MCF 10A (cell line): ENCODE measurements around the gene NPPC. TPM values are rescaled to one million over a fixed set of nuclear protein-coding genes. Genes with fewer than 3 reads are reported as not detected.

Experiments used
- BruUV-seq: library from RNA; stranded (reverse); fragments of 400-500 nt; replicated peaks from 2 replicates; lab custom pipeline; 2021; lab: Mats Ljungman, UMichigan
- CTCF ChIA-PET: fragments of 300-600 bp; sonication (Branson Sonifier 250); formaldehyde crosslinking; extraction: SDS; loops from one replicate; lab custom pipeline; 2021; ENCODE audit warnings: antibody characterized with exemption, inconsistent platforms; lab: Yijun Ruan, JAX
- POLR2A ChIA-PET: fragments of 300-600, 350-650 bp; sonication (Branson Sonifier 250); formaldehyde crosslinking; extraction: SDS; loops from one replicate; lab custom pipeline; 2020; ENCODE audit warnings: antibody characterized with exemption, inconsistent platforms; lab: Yijun Ruan, JAX
- DNase-seq: peaks from one replicate; pipeline ENCODE4 v3.0.0-alpha.2; 2018; ENCODE audit not compliant: unreplicated experiment
- H3K27ac Mint-ChIP-seq: one replicate; pipeline ENCODE4 v1.8.0; 2022; ENCODE audit warnings: mild to moderate bottlenecking, low read depth, mixed read lengths; ENCODE audit not compliant: unreplicated experiment
- H3K27me3 Mint-ChIP-seq: one replicate; pipeline ENCODE4 v1.8.0; 2022; ENCODE audit warnings: mixed read lengths; ENCODE audit not compliant: insufficient read depth, unreplicated experiment
- H3K36me3 Mint-ChIP-seq: one replicate; pipeline ENCODE4 v1.8.0; 2022; ENCODE audit warnings: mild to moderate bottlenecking, moderate library complexity, mixed read lengths; ENCODE audit not compliant: insufficient read depth, unreplicated experiment
- H3K4me1 Mint-ChIP-seq: one replicate; pipeline ENCODE4 v1.8.0; 2022; ENCODE audit warnings: mixed read lengths; ENCODE audit not compliant: insufficient read depth, unreplicated experiment
- H3K4me3 Mint-ChIP-seq: one replicate; pipeline ENCODE4 v1.8.0; 2022; ENCODE audit warnings: mild to moderate bottlenecking, moderate library complexity, mixed read lengths; ENCODE audit not compliant: unreplicated experiment
- H3K9me3 Mint-ChIP-seq: one replicate; pipeline ENCODE4 v1.8.0; 2022; ENCODE audit warnings: mixed read lengths; ENCODE audit not compliant: unreplicated experiment
- CTCF ChIP-seq: fragments of 200-600 bp; IDR thresholded peaks from one replicate; pipeline ENCODE4 v1.8.0; 2022; ENCODE audit warnings: antibody characterized with exemption, mild to moderate bottlenecking; ENCODE audit not compliant: unreplicated experiment
- intact Hi-C: fragments of 100-400 bp; cut with micrococcal nuclease; formaldehyde crosslinking; loops from 2 replicates; pipeline ENCODE4 v1.14.1; 2022
- total RNA-seq: library from RNA; stranded (reverse); gene quantifications from 2 replicates; pipeline ENCODE4 v1.2.3, GENCODE V29; 2022

NPPC gene
- total RNA-seq, 1 experiment from 2014 or later, result not detected

- intact Hi-C loops, result no loop called here
- Mint-ChIP-seq H3K4me1 (no peaks in the 10 kb centered on the region), H3K36me3 (no peaks in the 10 kb centered on the region), H3K27ac (no peak overlapping the region), H3K9me3 (no peaks in the 10 kb centered on the region), H3K4me3 (no peak overlapping the region), H3K27me3 (no peaks in the 10 kb centered on the region)
- DNase-seq, result no peak
- no peak for TF ChIP-seq CTCF
- ChIA-PET POLR2A (no interaction called here), CTCF (interaction anchor here (0.7 kb wide), 1 partner anchor 951 kb away, joined by 3 read pairs; no protein-coding TSS in a partner anchor)
- BruUV-seq, result no TSS peak
These were observed 20.1 kb upstream of the NPPC start for GRCh38 chr2:231946241-231946814.

GRCh38 chr2:231942180-231942579, 16.0 kb upstream of the NPPC start:
- intact Hi-C loops, result no loop called here
- CTCF ChIA-PET, result no interaction called here

GRCh38 chr2:231941673-231942072, 15.5 kb upstream of the NPPC start:
- H3K9me3 Mint-ChIP-seq, result no peaks in the 10 kb centered on the region
- H3K27ac Mint-ChIP-seq, result no peak overlapping the region
- DNase-seq, result no peak
- H3K27me3 Mint-ChIP-seq, result no peaks in the 10 kb centered on the region
- H3K4me3 Mint-ChIP-seq, result no peak overlapping the region
- BruUV-seq, result no TSS peak
- H3K4me1 Mint-ChIP-seq, result no peaks in the 10 kb centered on the region
- TF ChIP-seq CTCF, result no peak
- intact Hi-C loops, result no loop called here
- ChIA-PET CTCF (interaction anchor here (0.8 to 1.0 kb wide), 2 partner anchors 229 to 498 kb away, joined by 3 read pairs; no protein-coding TSS in a partner anchor), POLR2A (no interaction called here)
- no peaks in the 10 kb centered on the region for H3K36me3 Mint-ChIP-seq

More at GRCh38 chr2:231942180-231942579, 16.0 kb upstream of the NPPC start:
- Mint-ChIP-seq H3K4me3 (no peak overlapping the region), H3K4me1 (no peaks in the 10 kb centered on the region), H3K27ac (no peak overlapping the region), H3K9me3 (no peaks in the 10 kb centered on the region), H3K27me3 (no peaks in the 10 kb centered on the region), H3K36me3 (no peaks in the 10 kb centered on the region)
- POLR2A ChIA-PET, result no interaction called here
- DNase-seq, result no peak
- no TSS peak for BruUV-seq
- no peak for TF ChIP-seq CTCF

GRCh38 chr2:231940795-231941194, 14.6 kb upstream of the NPPC start:
- no peak overlapping the region for H3K27ac Mint-ChIP-seq
- no peak overlapping the region for H3K4me3 Mint-ChIP-seq
- H3K36me3 Mint-ChIP-seq, result no peaks in the 10 kb centered on the region
- ChIA-PET POLR2A (interaction anchor here (1.0 kb wide), 1 partner anchor 21 kb away, joined by 4 read pairs; the partner anchor contains the start of gene DIS3L2), CTCF (interaction anchor here (0.8 to 1.0 kb wide), 2 partner anchors 230 to 499 kb away, joined by 3 read pairs; no protein-coding TSS in a partner anchor)
- intact Hi-C loops, result no loop called here
- H3K9me3 Mint-ChIP-seq, result no peaks in the 10 kb centered on the region
- BruUV-seq, result no TSS peak
- no peak for TF ChIP-seq CTCF
- no peaks in the 10 kb centered on the region for H3K27me3 Mint-ChIP-seq
- no peaks in the 10 kb centered on the region for H3K4me1 Mint-ChIP-seq
- DNase-seq, result no peak
